Lung (tissue), 12 donors: ENCODE data around the gene RAD54L2. TPM values are rescaled to one million over a fixed set of nuclear protein-coding genes. Genes with fewer than 3 reads are reported as not detected.
"Not testable (repeated sequence)": the region's sequence is repeated elsewhere in the genome, so short reads cannot be mapped to it uniquely, and the experiment has no call there.

Experiments
- ATAC-seq: fragments of 200-7000 bp; cut with Tn5 transposase; one replicate; pipeline ENCODE4 v1.9.1; 2020; ENCODE audit warnings: moderate number of reproducible peaks; ENCODE audit not compliant: insufficient read depth, low FRiP score
- DNase-seq, 3 donors: peaks; one replicate each; pipeline ENCODE4 v3.0.0-alpha.2; 2013 to 2017
- H3K27ac ChIP-seq, 2 donors: one replicate each; pipeline ENCODE4 v1.5.1; 2013; ENCODE audit warnings: mild to moderate bottlenecking in 2 of 2, moderate library complexity in 2 of 2, control low read depth in 1 of 2, inconsistent platforms in 1 of 2, low read depth in 1 of 2, low read length in 1 of 2
- H3K27me3 ChIP-seq, 3 donors: one replicate each; pipeline ENCODE4 v1.5.1; 2013; ENCODE audit warnings: low read length in 2 of 3; ENCODE audit not compliant: control insufficient read depth in 3 of 3, insufficient read depth in 3 of 3
- H3K36me3 ChIP-seq, 4 donors: one replicate each; pipeline ENCODE4 v1.5.1; 2013; ENCODE audit warnings: low read length in 4 of 4, mild to moderate bottlenecking in 1 of 4, moderate library complexity in 1 of 4; ENCODE audit not compliant: control insufficient read depth in 4 of 4, insufficient read depth in 4 of 4
- H3K4me1 ChIP-seq, 5 donors: one replicate each; pipeline ENCODE4 v1.5.1; 2013; ENCODE audit warnings: low read length in 5 of 5, mild to moderate bottlenecking in 2 of 5, moderate library complexity in 1 of 5; ENCODE audit not compliant: control insufficient read depth in 5 of 5, insufficient read depth in 5 of 5
- H3K4me3 ChIP-seq: one replicate; pipeline ENCODE4 v1.5.1; 2013; ENCODE audit warnings: mild to moderate bottlenecking, control low read depth, moderate library complexity
- H3K9ac ChIP-seq, 2 donors: one replicate each; pipeline ENCODE4 v1.5.1; 2013; ENCODE audit warnings: low read length in 2 of 2, control low read depth in 1 of 2; ENCODE audit not compliant: insufficient read depth in 1 of 2
- H3K9me3 ChIP-seq, 4 donors: one replicate each; pipeline ENCODE4 v1.5.1; 2013; ENCODE audit warnings: low read length in 3 of 4, mild to moderate bottlenecking in 1 of 4, moderate library complexity in 1 of 4; ENCODE audit not compliant: control insufficient read depth in 4 of 4, insufficient read depth in 3 of 4
- CTCF ChIP-seq: IDR thresholded peaks from 2 replicates; pipeline ENCODE4 v1.5.1; 2012; ENCODE audit warnings: mild to moderate bottlenecking; ENCODE audit errors: control extremely low read depth, extremely low read depth
- WGBS, 2 donors: extraction: QIAGEN DNeasy Blood & Tissue Kit; methylation state at CpG; one replicate each; pipeline ENCODE4 v1.1.7; 2013; 5-methylcytosine and 5-hydroxymethylcytosine counted together
- polyA plus RNA-seq, 2 donors: library from polyadenylated mRNA; stranded (reverse); fragments of 200-250 nt; gene quantifications; one replicate each; pipeline ENCODE4 v1.2.1, GENCODE V29; 2013
- total RNA-seq, 2 donors: library from RNA; depleted of rRNA in 1 of 2; stranded (reverse); fragments of >200 nt in 1 of 2; gene quantifications; one replicate each; pipeline ENCODE4 v1.2.1, GENCODE V29; 2014 to 2021
- donor health status: control.
- donor health status: control.
- donor health status: Bipolar disorder and iron deficiency.
- donor health status: healthy.
- donor health status: DM: yes; HTN: yes; CAD: no.

Gene RAD54L2
- total and polyA plus RNA-seq, 4 donors: 3.6 to 30.6 (median 15.2) TPM

GRCh38 chr3:51530485-51530884 lies 8.0 kb upstream of the RAD54L2 start:
- Histone ChIP-seq H3K9ac (no peak overlapping the region), H3K27me3 (no peaks in the 10 kb centered on the region), H3K4me1 (no peaks in the 10 kb centered on the region), H3K27ac (no peak overlapping the region), H3K36me3 (no peaks in the 10 kb centered on the region), H3K9me3 (no peaks in the 10 kb centered on the region), H3K4me3 (no peak overlapping the region)
- 88 to 95% methylated on average over 7 of the region's 7 CpGs for WGBS, 2 donors
- ATAC-seq (no peak), DNase-seq (no peak)
- TF ChIP-seq CTCF: no peak

GRCh38 chr3:51535146-51536019 lies 3.1 kb upstream of the RAD54L2 start:
- ATAC-seq (no peak), DNase-seq (no peak)
- H3K36me3 ChIP-seq: no peaks in the 10 kb centered on the region
- no peak overlapping the region for H3K9ac ChIP-seq
- H3K4me3 ChIP-seq: no peak overlapping the region
- 81 to 89% methylated on average over 7 of the region's 7 CpGs for WGBS, 2 donors
- H3K9me3 ChIP-seq: no peaks in the 10 kb centered on the region
- H3K27me3 ChIP-seq: no peaks in the 10 kb centered on the region
- TF ChIP-seq CTCF: no peak
- no peak overlapping the region for H3K27ac ChIP-seq
- H3K4me1 ChIP-seq: peaks cover 0 to 10% (median 6%) of the 10 kb centered on the region in 5 donors

- H3K9me3 ChIP-seq, H3K27me3 ChIP-seq, H3K36me3 ChIP-seq, DNase-seq, ATAC-seq: not testable (repeated sequence)
- Histone ChIP-seq H3K4me3 (peak overlapping the region; percentile 99), H3K27ac (peak overlapping the region in 1 of 2 donors; percentile 93), H3K4me1 (peaks cover 0 to 11% (median 6%) of the 10 kb centered on the region in 5 donors), H3K9ac (peak overlapping the region in 1 of 2 donors; percentile 69)
- WGBS, 2 donors: 81 to 89% methylated on average over 16 of the region's 16 CpGs
These were observed 888 bp upstream of the RAD54L2 start for GRCh38 chr3:51537631-51538030.

- Histone ChIP-seq H3K4me3 (peak overlapping the region; percentile 99), H3K27ac (peak overlapping the region; percentile 64 to 93), H3K27me3 (no peaks in the 10 kb centered on the region), H3K4me1 (peaks cover 0 to 11% (median 6%) of the 10 kb centered on the region in 5 donors), H3K9ac (peak overlapping the region; percentile 52 to 69), H3K9me3 (no peaks in the 10 kb centered on the region), H3K36me3 (peaks cover 0 to 4% (median 1%) of the 10 kb centered on the region in 4 donors)
- DNase-seq (peak in 2 of 3 donors; percentile 16 to 18), ATAC-seq (no peak)
- TF ChIP-seq CTCF: no peak
- 2 to 3% methylated on average over 7 of the region's 7 CpGs for WGBS, 2 donors
These were observed 432 bp upstream of the RAD54L2 start for GRCh38 chr3:51538115-51538458.
